Stimulated activated CD8-positive, alpha-beta memory T cell treated with anti-CD3 and anti-CD28 coated beads, Interleukin-7, amount 100 ng/mL, for 24 hours (primary cell): ENCODE results near the gene CFAP206.

Experiments used
- DNase-seq: peaks from one replicate; pipeline ENCODE4 v3.0.0-alpha.2; 2020; ENCODE audit warnings: low read depth

CFAP206 gene, protein sequence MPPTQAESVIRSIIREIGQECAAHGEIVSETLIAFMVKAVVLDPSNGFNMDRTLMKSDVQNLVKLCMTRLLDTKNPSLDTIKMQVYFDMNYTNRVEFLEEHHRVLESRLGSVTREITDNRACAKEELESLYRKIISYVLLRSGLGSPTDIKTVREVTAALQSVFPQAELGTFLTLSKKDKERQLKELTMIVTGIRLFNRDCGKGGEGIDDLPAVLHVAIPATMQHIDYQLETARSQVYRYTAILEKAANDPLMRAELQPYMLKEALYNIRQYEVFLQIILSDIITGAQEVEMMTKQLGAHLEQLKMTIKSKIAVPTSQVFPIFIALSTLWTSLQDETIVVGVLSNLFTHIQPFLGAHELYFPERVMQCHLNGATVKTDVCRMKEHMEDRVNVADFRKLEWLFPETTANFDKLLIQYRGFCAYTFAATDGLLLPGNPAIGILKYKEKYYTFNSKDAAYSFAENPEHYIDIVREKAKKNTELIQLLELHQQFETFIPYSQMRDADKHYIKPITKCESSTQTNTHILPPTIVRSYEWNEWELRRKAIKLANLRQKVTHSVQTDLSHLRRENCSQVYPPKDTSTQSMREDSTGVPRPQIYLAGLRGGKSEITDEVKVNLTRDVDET

GRCh38 chr6:87407901-87408720, at the start of gene CFAP206:
TSS of gene CFAP206 (plus strand) at chr6:87407972. CDS start at chr6:87409840, 1,868 bp downstream.
- peak; percentile 50 for DNase-seq

DNA sequence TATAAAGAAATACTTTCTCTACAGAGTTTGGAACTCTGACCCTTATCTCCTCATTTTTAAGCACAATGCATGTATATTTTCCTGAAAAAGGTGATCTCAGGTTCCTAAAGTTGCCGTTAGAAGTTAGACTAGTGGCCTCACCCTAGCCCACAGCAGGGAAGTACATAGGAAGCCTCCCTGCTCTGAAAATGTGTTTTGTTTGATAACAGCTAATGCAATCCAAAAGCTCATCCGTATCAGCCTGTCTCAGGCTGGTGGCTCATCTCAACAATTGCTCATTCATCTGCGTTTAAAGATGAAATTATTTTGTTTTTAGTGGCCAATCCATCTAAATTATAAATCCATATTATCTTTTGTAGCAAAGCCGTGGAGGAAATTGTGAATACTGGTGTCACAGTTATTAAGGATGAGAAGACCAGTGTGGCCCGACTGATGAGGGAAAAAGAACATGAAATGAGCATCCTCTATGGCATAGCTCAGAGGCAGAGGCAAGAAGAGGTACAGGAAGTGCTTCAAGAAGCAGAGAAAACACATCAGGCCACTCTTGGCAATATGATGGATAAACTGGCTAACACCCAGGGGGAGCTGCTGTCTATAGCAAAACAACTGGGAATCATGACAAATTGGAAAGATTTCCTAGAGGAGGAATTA, 43.0 kb upstream of the CFAP206 start:
- no peak for DNase-seq

DNA sequence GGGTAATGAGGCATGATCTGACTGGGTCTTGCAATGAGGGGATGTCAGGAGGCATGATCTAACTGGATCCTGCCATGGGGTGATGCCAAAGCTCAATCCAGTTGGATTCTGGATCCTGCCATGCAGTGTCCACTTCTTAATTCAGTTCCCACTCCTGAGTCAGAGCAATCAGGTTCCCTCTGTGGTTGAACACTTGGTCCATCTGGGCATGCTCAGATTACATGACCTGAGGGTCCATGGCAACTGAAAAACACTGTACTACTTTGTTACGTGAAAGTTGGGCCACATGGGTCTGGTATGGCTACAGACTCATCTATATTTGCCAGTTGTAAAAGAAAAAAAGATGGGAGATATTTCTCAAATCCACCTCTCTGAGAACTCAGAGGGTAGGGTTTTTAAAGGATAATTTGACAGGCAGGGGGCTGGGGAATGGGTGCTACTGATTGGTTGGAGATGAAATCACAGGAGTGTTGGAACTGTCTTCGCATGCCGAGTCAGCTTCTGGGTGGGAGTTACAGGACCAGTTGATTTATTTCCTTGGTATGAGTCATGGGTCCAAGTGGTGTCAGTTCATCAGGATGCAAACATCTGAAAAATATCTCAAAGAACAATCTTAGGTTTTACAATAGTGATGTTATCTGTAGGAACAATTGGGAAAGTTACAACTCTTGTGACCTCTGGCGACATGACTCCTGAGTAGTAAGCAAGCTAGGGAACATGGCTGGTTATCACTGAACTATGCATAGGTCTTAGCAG, 41.5 kb upstream of the CFAP206 start:
- no peak for DNase-seq

DNA sequence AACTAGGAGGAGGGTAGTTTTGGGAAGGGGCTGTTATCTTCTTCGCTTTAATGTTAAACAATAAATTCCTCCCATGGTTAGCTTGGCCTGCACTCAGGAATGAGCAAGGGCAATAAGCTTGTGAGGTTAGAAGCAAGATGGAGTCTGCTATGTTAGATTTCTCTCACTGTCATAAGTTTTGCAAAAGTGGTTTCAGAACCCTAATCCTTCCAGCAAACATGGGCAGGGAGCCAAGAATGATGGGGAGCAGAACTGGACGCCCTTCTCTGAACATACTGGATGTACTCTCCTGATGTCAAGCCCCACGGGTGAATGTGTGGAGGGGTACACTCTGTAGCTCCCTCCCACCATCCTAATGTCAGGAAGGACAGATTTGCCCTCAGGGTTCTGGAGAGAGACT, 40.9 kb upstream of the CFAP206 start:
- no peak for DNase-seq

DNA sequence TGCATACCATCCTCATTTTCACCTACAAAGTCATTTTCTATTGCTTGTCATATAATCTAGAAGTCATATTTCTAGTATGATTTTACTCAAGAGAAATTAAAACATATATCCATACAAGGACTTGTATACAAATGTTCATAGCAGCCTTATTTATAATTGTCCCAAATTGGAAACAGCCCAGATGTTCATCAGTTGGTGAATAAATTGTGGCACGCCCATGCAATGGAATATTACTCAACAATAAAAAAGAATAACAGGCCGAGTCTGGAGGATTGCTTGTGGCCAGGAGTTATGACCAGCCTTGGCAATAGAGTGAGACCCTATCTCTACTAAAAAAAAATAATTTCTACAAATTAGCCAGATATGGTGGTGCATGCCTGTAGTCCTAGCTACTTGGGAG, 34.4 kb upstream of the CFAP206 start:
- DNase-seq, result no peak

- DNase-seq, result no peak
Observed at GRCh38 chr6:87375315-87375714, 32.5 kb upstream of the CFAP206 start.

DNA sequence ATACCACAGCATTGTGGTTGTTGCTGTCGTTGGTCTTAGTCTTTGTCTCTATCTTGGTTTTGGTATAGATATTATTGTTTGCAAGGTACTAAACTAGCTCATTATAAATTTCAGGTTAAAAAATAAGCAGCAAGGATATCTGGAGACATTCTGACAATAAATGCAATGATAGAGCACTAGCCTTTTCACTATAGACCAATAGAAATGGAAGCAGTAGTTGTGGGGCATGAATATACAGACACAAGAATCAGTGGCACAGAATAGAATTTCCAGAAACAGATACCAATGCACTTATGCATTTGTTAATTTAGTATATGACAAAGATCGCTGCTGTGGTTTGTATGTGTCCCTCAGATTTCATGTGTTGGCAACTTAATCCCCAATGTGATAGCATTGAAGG, 31.1 kb upstream of the CFAP206 start:
- no peak for DNase-seq

- no peak for DNase-seq
Observed at GRCh38 chr6:87378947-87379346, 28.8 kb upstream of the CFAP206 start.

GRCh38 chr6:87382861-87383260, 24.9 kb upstream of the CFAP206 start:
- DNase-seq, result no peak

GRCh38 chr6:87384038-87384437, 23.7 kb upstream of the CFAP206 start:
- no peak for DNase-seq

DNA sequence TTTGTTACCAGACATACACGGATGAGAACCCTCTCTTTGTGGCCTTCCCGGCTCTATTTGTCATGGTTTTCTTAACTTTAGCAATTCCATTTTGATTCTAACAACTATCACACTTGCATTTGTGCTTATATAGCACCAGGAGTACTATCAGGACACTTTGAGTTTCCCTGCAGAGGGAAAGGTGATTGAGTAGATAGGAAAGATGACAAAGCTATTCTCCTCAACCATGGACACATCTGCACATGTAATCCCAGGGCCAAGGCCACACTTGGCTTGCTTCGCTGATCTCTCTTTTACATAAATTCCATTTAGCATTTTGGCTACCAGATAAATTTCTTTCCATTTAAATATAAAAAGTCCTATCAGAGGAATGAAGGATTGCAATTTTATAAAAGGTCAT, 23.3 kb upstream of the CFAP206 start:
- no peak for DNase-seq

DNA sequence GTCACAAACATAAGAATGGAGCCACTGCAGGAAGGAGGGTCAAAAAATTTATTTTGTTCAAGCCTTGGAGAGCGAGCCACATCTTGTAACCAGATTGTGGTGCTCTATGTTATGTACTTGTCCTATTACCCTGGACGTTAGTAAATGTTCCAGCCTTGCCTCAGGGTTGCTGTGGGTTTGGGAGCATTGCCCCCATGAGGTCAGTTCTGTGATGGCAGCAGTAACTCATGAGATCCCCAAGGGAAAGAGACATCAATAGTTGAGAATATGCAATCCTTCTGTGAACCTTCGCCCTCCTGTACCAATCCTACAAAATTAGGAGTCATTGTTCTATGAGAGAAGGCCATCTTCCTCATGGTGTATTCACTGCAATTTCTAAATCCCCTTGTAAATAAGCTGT, 16.4 kb upstream of the CFAP206 start:
- no peak for DNase-seq

DNA sequence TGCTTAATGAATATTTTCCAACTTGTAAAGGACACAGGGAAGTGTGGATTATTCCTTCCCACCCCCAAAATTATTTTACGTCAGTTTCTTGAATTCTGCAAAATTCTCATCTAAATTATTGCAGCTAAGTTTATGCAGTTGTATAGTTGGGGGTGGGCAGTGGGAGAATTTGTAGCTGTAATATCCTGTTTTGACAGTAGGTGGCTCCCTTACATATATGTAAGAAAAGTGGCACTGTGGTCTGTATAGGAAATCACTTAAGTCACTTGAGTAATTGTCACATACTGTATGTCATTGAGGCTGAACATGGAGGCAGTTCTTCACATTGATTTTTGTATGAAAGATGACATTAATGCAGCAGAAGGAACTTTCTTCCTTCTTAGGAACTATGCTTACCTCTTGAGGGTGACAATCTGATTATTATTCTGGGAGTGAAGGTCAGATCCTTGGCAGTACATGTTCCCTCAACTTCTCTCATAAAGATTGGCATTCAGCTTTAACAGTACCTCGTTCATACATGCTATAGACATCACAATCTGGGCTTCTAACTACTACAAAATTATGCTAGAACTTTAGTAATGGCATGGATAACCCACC, 14.6 kb upstream of the CFAP206 start:
- DNase-seq, result no peak

DNA sequence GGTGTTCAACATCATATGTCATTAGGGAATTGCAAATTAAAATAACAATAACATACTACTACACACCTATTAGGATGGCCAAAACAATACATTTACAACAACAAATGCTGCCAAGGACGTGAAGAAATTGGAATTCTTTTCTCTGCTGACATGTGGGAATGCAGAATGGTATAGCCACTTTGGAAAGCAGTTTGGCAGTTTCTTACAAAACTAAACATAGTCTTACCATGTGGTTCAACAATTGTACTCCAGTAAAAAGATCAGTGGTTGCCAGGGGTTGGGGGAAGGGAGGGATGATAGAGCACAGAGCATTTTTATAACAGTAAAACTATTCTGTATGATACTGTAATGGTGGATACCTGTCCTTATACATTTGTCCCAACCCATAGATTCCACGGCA, 12.3 kb upstream of the CFAP206 start:
- no peak for DNase-seq

DNA sequence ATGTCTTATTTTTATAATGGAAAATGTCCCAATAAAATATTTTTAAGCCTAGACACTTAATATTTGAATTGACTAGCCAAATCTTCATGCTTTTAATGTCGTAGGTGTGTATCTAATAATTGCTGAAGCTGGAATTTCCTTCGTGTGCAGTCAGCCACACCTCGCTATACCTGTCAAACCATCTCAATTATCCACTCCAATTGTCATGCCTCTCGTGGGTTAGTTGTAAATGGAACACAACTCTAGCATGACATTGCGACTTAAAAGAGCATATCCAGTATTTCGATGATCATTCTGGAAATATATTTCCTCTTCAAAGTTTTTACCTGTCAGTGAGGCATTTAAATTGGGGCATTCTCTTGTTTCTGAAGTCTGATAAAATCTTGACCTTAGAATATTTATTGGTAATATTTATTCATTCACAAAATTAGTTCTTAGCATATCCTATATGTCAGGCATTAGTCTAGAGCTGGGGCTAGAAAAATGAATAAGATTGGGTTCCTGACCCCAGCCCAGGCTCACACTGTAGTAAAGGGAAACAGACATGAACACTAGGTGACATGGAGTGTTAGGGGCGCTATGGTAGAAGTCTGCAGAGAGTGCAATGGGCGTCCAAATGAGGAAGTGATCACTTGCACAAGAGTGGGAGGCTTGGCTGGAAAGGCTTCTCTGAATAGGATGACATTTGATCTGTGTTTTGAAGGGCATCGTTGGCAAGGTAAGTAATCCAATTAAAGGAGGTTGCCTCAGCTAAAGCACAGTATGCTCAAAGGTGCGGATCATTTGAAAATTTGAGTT, 11.0 kb upstream of the CFAP206 start:
- no peak for DNase-seq

GRCh38 chr6:87397656-87398055, 10.1 kb upstream of the CFAP206 start:
- DNase-seq, result no peak

DNA sequence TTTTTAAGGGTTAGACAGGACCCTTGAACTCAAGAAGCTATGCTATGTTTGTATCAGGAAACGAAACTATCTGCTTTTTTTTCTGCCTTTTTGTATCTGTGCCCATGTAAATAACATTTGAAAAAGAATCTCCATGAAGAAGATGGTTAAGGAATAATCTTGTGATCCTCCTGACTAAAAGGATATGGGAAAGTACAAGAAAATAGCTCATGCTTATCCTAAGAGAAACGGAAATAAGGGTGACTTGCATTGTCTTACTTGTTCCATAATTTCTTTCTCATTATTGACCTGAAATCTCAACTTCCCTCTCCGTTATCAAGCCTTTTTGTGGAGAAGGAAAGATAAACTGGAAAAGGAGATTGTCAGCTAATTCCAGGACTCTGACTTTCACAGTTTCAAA, 5.9 kb upstream of the CFAP206 start:
- no peak for DNase-seq

DNA sequence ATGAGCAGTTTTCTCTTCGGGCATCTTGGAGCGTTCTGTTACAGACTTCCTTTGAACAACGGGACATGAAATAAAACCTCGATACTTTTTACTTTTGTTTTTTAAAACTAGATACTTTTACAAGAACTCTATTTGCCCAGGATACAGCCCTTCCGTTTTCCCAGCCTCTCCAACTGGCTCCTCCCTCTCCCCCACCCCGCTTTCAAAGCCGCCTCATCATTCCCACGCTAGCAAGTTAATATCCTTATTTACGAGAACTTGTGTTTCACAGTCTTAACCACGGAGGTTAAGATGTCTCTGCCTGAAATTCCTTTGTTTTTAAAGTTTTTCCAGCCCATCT, 241 bp upstream of the CFAP206 start:
- no peak for DNase-seq

DNA sequence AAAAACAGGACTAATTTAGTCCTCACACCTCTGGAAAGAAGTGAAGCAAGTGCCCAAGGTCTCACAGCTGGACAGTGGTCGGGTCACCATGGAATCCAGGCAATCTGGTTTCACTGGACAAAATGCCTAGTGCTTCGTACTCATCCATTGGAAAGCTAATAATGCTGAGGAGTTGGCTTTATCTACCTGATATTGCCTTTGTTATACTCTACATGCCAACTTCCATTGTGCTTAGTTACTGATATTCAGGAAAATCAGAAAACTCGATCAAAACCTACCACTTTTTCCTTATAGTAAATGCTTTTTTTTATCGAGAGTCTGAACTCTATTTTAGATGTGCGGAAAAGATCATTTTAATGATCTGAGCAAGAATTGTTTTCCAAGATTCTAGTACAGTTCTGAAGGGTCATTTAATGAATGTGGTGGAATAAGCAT, 966 bp downstream of the CFAP206 start:
- no peak for DNase-seq

DNA sequence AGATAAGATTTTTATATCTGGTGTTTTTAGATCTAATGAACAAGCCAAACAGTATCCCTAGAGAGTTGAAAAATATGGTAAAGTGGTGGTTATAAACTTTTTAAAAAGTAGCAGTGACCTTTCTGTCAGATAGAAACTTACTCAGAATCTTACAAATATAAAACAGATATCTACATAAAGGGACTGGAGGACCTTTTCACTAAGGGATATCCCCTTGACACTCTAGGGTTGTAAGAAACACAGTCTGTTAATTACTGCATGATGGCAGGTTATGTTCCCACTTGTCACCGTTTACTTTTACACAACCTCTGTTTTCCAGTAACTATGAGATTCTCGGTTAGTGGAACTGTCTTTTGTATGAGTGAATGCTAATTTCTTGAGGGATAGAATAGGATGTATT, 11.5 kb downstream of the CFAP206 start:
- DNase-seq, result no peak

GRCh38 chr6:87420360-87420759, 12.6 kb downstream of the CFAP206 start:
- no peak for DNase-seq
